HUES48 (cell line): ENCODE results near the gene MCCC1.
"Not testable (repeated sequence)": the region's sequence is repeated elsewhere in the genome, so short reads cannot be mapped to it uniquely, and the experiment has no call there.

Source experiments
- H3K27ac ChIP-seq: one replicate; pipeline ENCODE4 v1.7.0; 2013; ENCODE audit warnings: low read depth, low read length, inconsistent platforms
- H3K27me3 ChIP-seq: 2 replicates; pipeline ENCODE4 v1.6.1; 2013; ENCODE audit warnings: mild to moderate bottlenecking, low read length; ENCODE audit not compliant: control insufficient read depth, insufficient read depth
- H3K36me3 ChIP-seq: 2 replicates; pipeline ENCODE4 v1.6.1; 2013; ENCODE audit warnings: low read length; ENCODE audit not compliant: control insufficient read depth, insufficient read depth
- H3K4me1 ChIP-seq: 2 replicates; pipeline ENCODE4 v1.6.1; 2013; ENCODE audit warnings: mild to moderate bottlenecking, low read length; ENCODE audit not compliant: control insufficient read depth, insufficient read depth
- H3K4me3 ChIP-seq: 2 replicates; pipeline ENCODE4 v1.5.1; 2013; ENCODE audit warnings: mild to moderate bottlenecking, low read depth, low read length
- H3K9ac ChIP-seq: 2 replicates; pipeline ENCODE4 v1.6.1; 2013; ENCODE audit warnings: mild to moderate bottlenecking, low read depth, low read length, moderate library complexity
- H3K9me3 ChIP-seq: 2 replicates; pipeline ENCODE4 v1.6.1; 2013; ENCODE audit warnings: low read length; ENCODE audit not compliant: control insufficient read depth, insufficient read depth

Gene MCCC1

DNA sequence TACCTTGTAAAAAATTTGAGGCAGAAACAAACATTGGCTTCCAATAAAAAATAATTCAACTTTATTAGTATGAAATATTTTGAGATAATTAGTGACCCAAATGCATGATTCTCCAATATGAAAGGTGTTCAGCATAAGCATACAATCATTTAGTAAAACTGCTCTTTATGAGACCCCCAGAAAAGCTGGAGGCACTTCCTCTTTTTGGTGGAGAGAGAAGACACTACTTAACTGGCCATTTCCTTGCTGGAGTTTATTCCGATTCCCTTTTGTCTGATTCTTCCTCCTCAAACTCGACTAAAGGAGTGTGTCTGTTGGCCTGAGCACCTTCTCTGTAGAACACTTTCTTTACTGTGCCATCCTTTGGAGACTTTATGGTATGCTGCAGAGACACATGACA is 84.1 kb downstream of the MCCC1 start:
- H3K9me3 ChIP-seq, result no peaks in the 10 kb centered on the region
- no peaks in the 10 kb centered on the region for H3K27me3 ChIP-seq
- H3K27ac ChIP-seq, result no peak overlapping the region

DNA sequence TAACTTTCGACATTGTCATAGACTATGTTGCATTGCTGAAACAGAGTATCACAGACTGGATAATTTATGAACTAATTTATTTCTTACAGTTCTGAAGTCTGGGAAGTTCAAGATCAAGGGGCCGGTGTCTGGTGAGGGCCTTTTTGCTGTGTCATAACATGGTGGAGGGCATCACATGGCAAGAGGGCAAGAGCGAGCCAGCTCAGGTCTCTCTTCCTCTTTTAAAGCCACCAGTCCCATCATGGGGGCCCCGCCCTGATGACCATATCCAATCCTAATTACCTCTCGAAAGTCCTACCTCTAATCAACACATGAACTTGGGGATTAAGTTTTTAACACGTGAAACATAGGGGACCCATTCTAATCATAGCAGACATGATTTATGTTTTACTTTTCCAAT is 85.4 kb downstream of the MCCC1 start:
- Histone ChIP-seq H3K27ac (no peak overlapping the region), H3K9ac (no peak overlapping the region), H3K4me3 (no peak overlapping the region), H3K36me3 (peaks cover 30% of the 10 kb centered on the region), H3K9me3 (no peaks in the 10 kb centered on the region), H3K4me1 (no peaks in the 10 kb centered on the region), H3K27me3 (no peaks in the 10 kb centered on the region)

More for the DNA sequence above, 84.1 kb downstream of the MCCC1 start:
- no peak overlapping the region for H3K4me3 ChIP-seq
- H3K4me1 ChIP-seq, result no peaks in the 10 kb centered on the region
- H3K36me3 ChIP-seq, result peaks cover 43% of the 10 kb centered on the region
- H3K9ac ChIP-seq, result no peak overlapping the region

DNA sequence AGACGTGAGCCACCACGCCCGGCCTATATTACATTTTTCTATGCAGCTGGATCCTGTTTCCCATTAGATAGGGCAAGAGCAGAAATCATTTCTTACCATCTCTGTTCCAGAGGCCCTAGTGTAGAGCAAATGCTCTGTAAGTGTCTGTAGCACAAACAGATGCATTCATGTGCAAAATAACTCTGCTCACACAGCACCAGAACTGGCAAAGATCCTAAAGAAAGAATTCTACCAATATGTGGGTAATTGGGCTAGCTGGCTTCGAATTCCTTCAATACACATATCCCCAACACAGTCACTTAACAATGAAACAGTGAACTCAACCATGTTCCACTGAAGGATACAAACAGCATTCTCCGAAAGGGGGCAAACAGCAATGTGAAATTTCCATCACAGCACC is 86.2 kb downstream of the MCCC1 start:
- Histone ChIP-seq H3K36me3 (peaks cover 25% of the 10 kb centered on the region), H3K9me3 (no peaks in the 10 kb centered on the region), H3K27ac (no peak overlapping the region), H3K4me3 (no peak overlapping the region), H3K9ac (no peak overlapping the region), H3K4me1 (no peaks in the 10 kb centered on the region), H3K27me3 (no peaks in the 10 kb centered on the region)

DNA sequence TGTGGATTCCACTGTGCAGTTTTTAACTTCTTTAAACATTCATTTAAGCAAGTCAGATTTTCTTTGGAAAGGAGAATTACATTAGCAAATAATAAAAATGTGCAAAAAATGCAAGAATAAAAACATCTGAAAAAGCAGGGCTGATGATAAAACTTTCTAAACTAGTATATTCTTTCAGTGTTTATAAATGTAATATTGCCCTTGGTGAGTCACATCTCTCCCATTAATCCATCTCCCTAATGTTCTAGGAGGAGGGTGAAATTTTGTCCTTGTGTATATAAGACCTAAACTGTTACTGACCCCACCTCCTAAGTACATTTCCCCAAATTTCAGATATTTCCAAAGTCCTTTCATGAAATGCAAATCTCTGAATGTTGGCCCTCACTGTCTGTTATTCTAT is 90.5 kb downstream of the MCCC1 start:
- Histone ChIP-seq H3K27me3 (no peaks in the 10 kb centered on the region), H3K4me3 (no peak overlapping the region), H3K9me3 (no peaks in the 10 kb centered on the region), H3K4me1 (peaks cover 11% of the 10 kb centered on the region), H3K36me3 (no peaks in the 10 kb centered on the region), H3K27ac (no peak overlapping the region), H3K9ac (no peak overlapping the region)

DNA sequence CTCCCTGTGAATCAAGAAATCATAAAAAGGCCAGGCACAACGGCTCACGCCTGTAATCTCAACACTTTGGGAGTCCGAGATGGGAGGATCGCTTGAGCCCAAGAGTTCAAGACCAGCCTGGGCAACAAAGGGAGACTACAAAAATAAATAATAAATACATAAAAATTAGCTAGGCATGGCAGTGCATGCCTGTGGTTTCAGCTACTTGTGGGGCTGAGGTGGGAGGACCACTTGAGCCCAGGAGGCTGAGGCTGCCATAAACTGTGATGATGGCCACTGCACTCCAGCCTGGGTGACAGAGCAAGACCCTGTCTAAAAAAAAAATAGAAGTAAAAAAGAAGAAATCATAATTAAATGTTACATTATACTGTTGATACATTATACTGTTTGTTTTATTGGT is 91.0 kb downstream of the MCCC1 start:
- Histone ChIP-seq H3K9me3 (no peaks in the 10 kb centered on the region), H3K27me3 (no peaks in the 10 kb centered on the region), H3K9ac (no peak overlapping the region), H3K27ac (no peak overlapping the region), H3K4me1 (peaks cover 11% of the 10 kb centered on the region), H3K36me3 (no peaks in the 10 kb centered on the region), H3K4me3 (no peak overlapping the region)

DNA sequence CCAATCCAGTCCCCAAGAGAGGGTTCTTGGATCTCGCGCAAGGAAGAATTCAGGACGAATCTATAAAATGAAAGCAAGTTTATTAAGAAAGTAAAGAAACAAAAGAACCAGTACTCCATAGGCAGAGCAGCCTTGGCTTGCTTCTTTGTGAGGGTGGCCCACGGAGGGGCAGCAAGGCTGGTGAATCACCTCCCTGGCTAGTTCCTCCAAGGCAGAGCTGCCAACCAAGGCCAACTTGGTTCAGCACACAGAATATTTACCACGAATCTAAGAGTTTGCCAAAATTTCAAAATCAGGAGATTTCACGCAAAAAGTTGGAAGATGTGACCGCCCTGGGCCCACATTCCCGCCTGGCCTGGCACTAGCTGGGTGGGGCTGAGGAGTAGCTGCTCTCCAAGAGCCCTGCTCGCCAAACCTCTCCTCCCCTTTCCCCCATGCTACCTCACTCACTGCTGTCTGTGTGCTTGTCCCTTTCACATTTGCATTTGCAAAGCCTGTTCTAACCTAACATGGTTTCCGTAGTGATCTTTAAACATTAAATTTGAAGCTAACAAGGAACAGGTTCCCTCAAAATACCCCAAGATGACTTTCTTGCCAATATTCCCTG is 92.8 kb downstream of the MCCC1 start:
- H3K9me3 ChIP-seq, result no peaks in the 10 kb centered on the region
- no peak overlapping the region for H3K27ac ChIP-seq
- no peaks in the 10 kb centered on the region for H3K27me3 ChIP-seq
- no peaks in the 10 kb centered on the region for H3K36me3 ChIP-seq
- no peak overlapping the region for H3K9ac ChIP-seq
- H3K4me1 ChIP-seq, result peaks cover 11% of the 10 kb centered on the region
- H3K4me3 ChIP-seq, result no peak overlapping the region

DNA sequence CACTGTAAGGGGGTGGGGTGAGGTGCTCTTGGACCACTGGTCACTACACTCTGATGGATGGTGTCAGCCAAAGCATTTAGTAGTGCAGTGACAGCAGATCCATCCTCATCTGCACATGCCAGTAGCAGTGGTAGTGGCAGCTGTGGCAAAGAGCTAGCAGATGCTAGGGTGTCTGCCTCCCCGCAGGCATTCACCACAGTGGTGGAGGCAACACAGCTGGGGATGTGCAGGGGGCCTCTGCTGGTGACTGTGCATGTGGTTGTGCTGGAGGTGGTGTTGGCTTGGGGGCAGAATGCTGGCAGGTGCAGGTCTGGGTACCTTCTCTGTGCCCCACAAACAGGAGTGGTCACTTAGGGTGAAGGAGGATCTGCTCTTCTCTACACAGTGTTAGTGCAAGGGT is 99.5 kb downstream of the MCCC1 start:
- no peaks in the 10 kb centered on the region for H3K4me1 ChIP-seq
- no peaks in the 10 kb centered on the region for H3K9me3 ChIP-seq
- H3K4me3 ChIP-seq, result no peak overlapping the region
- H3K36me3 ChIP-seq, result no peaks in the 10 kb centered on the region
- no peak overlapping the region for H3K27ac ChIP-seq
- H3K9ac ChIP-seq, result no peak overlapping the region
- no peaks in the 10 kb centered on the region for H3K27me3 ChIP-seq

DNA sequence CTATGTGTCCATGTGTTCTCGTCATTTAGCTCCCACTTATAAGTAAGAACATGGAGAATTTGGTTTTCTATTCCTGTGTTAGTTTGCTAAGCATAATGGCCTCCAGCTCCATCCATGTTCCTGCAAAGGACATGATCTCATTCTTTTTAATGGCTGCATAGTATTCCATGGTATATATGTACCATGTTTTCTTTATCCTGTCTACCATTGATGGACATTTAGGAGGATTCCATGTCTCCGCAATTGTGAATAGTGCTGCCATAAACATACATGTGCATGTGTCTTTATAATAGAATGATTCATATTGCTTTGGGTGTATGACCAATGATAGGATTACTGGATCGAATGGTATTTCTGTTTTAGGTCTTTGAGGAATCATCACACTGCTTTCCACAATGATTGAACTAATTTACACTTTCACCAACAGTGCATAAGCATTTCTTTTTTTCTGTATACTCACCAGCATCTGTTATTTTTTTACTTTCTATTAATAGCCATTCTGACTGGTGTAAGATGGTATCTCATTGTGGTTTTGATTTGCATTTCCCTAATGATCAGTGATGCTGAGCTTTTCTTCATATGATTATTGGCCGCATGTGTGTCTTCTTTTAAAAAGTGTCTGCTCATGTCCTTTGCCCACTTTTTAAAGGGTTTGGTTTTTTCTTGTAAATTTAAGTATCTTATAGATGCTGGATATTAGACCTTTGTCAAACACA is 105.7 kb downstream of the MCCC1 start:
- not testable (repeated sequence) for H3K4me3 ChIP-seq

DNA sequence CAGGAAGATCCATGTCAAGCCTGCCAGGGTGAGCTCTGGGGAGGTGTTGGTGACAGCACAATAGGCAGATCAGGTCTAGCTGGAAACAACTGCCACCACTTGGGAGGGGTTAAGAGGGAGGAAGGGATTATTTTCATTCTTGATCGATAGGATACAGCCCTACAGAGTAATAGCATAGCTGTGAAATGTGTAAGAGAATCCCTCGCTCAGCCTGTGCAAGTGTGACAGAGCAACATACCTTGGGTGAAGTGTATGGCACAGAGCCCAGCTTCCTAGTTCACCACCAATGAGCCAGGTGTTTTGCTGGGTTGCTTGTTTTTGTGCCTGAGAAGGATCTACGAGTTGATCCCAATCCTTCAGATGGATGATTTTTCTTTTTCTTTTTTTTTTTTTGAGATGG is 109.7 kb downstream of the MCCC1 start:
- Histone ChIP-seq H3K4me1 (no peaks in the 10 kb centered on the region), H3K27me3 (no peaks in the 10 kb centered on the region), H3K36me3 (no peaks in the 10 kb centered on the region), H3K9me3 (no peaks in the 10 kb centered on the region), H3K27ac (no peak overlapping the region), H3K9ac (no peak overlapping the region), H3K4me3 (no peak overlapping the region)

More for the DNA sequence above, 105.7 kb downstream of the MCCC1 start:
- not testable (repeated sequence) for H3K36me3 ChIP-seq, H3K27ac ChIP-seq, H3K4me1 ChIP-seq, H3K27me3 ChIP-seq, H3K9me3 ChIP-seq, H3K9ac ChIP-seq

DNA sequence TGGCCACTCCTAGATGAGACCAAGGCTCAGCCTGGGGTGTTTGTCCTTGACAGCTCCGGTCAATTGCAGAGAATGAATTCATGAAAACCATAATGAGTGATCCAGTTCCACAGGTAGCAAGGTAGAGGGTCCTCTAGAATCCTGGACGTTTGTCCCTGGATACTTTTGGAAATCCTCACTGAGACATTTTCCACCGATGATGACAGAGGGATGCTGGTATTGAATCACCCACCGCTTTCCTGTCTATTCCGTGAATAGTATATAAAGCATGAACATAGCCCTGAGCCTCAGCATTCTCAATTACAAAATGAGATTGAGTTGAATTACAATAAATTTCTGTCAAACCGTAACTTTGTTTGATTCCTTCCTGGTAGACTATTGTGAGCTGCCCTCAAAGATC is 113.3 kb downstream of the MCCC1 start:
- no peak overlapping the region for H3K9ac ChIP-seq
- no peaks in the 10 kb centered on the region for H3K27me3 ChIP-seq
- H3K9me3 ChIP-seq, result no peaks in the 10 kb centered on the region
- H3K27ac ChIP-seq, result no peak overlapping the region
- no peak overlapping the region for H3K4me3 ChIP-seq
- H3K36me3 ChIP-seq, result no peaks in the 10 kb centered on the region
- peaks cover 7% of the 10 kb centered on the region; the same call in 1 of the 2 replicates for H3K4me1 ChIP-seq

DNA sequence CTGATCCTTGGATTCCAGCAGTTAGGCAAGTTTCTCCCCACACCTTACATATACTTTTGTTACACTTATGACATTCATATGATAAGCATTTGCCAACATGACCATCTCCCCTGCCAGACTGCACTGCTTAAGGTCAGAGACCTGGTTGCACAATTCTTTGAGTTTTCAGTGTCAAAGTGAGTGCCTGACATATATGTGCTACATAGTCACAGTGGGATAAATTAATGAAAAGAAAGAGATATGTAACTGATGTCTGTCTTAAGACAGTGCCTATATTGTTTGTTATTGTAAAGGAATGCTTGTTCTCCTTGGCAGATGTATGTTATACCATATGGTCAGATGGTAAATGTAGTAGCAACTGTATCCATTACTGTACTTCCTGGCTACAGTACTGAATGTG is 115.4 kb downstream of the MCCC1 start:
- Histone ChIP-seq H3K4me1 (peaks cover 11% of the 10 kb centered on the region), H3K36me3 (no peaks in the 10 kb centered on the region), H3K9me3 (no peaks in the 10 kb centered on the region), H3K4me3 (no peak overlapping the region), H3K27me3 (no peaks in the 10 kb centered on the region), H3K9ac (no peak overlapping the region), H3K27ac (no peak overlapping the region)
